NCI-H1694 (cell line): ENCODE measurements around the gene CMSS1.

Experiments
- DNase-seq: peaks from one replicate; lab custom pipeline; 2025; lab: John Stamatoyannopoulos, UW

CMSS1 gene

GRCh38 chr3:99903869-99904268, 86.2 kb downstream of the CMSS1 start:
- no peak for DNase-seq

- DNase-seq, result no peak
Observed at GRCh38 chr3:99907959-99908544, 90.4 kb downstream of the CMSS1 start.

GRCh38 chr3:99909714-99910495, 92.2 kb downstream of the CMSS1 start:
- DNase-seq, result no peak

GRCh38 chr3:99910752-99911290, 93.2 kb downstream of the CMSS1 start:
- DNase-seq, result no peak

GRCh38 chr3:99911433-99911832, 93.8 kb downstream of the CMSS1 start:
- no peak for DNase-seq

GRCh38 chr3:99915906-99916432, 98.3 kb downstream of the CMSS1 start:
- no peak for DNase-seq

- DNase-seq, result no peak
Observed at GRCh38 chr3:99918715-99919114, 101.1 kb downstream of the CMSS1 start.

GRCh38 chr3:99919694-99920093, 102.0 kb downstream of the CMSS1 start:
- no peak for DNase-seq

GRCh38 chr3:99920481-99921376, 103.1 kb downstream of the CMSS1 start:
- DNase-seq, result no peak

- DNase-seq, result no peak
Observed at GRCh38 chr3:99921377-99921695, 103.7 kb downstream of the CMSS1 start.

GRCh38 chr3:99921986-99922385, 104.3 kb downstream of the CMSS1 start:
- DNase-seq, result no peak

- DNase-seq, result no peak
Observed at GRCh38 chr3:99923873-99924272, 106.2 kb downstream of the CMSS1 start.

GRCh38 chr3:99925584-99926230, 108.0 kb downstream of the CMSS1 start:
- no peak for DNase-seq

- no peak for DNase-seq
Observed at GRCh38 chr3:99927671-99928457, 110.2 kb downstream of the CMSS1 start.

- no peak for DNase-seq
Observed at GRCh38 chr3:99928771-99929744, 111.4 kb downstream of the CMSS1 start.

GRCh38 chr3:99929745-99930139, 112.1 kb downstream of the CMSS1 start:
- DNase-seq, result no peak

GRCh38 chr3:99931059-99931458, 113.4 kb downstream of the CMSS1 start:
- no peak for DNase-seq

GRCh38 chr3:99933971-99934750, 116.5 kb downstream of the CMSS1 start:
- no peak for DNase-seq
